ENCODE measurements around the gene MIOS.

DNA sequence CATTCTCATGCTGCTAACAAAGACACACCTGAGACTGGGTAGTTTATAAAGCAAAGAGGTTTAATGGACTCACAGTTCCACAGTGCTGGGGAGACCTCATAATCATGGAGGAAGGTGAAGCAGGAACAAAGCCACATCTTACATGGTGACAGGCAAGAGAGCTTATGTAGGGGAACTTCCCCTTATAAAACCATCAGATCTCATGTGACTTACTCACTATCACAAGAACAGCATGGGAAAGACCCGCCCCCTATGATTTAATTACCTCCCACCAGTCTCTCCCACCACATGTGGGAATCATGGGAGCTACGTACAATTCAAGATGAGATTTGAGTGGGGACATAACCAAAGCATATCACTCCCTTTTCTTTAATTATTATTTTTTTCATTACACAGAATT, 47.6 kb upstream of the MIOS start:
- TF ChIP-seq, protein P1, sequence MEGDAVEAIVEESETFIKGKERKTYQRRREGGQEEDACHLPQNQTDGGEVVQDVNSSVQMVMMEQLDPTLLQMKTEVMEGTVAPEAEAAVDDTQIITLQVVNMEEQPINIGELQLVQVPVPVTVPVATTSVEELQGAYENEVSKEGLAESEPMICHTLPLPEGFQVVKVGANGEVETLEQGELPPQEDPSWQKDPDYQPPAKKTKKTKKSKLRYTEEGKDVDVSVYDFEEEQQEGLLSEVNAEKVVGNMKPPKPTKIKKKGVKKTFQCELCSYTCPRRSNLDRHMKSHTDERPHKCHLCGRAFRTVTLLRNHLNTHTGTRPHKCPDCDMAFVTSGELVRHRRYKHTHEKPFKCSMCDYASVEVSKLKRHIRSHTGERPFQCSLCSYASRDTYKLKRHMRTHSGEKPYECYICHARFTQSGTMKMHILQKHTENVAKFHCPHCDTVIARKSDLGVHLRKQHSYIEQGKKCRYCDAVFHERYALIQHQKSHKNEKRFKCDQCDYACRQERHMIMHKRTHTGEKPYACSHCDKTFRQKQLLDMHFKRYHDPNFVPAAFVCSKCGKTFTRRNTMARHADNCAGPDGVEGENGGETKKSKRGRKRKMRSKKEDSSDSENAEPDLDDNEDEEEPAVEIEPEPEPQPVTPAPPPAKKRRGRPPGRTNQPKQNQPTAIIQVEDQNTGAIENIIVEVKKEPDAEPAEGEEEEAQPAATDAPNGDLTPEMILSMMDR (IDR thresholded peaks at IDR 0.05), result no peak
- no peak for TF ChIP-seq POLR2A (IDR thresholded peaks at IDR 0.05)
